ENCODE data around the gene CTNNBIP1. TPM values are rescaled to one million over a fixed set of nuclear protein-coding genes. Genes with fewer than 3 reads are reported as not detected.
"Not testable (repeated sequence)": the region's sequence is repeated elsewhere in the genome, so short reads cannot be mapped to it uniquely, and the experiment has no call there.

CTNNBIP1 gene, protein sequence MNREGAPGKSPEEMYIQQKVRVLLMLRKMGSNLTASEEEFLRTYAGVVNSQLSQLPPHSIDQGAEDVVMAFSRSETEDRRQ
- polyA plus RNA-seq: 10.0 TPM

DNA sequence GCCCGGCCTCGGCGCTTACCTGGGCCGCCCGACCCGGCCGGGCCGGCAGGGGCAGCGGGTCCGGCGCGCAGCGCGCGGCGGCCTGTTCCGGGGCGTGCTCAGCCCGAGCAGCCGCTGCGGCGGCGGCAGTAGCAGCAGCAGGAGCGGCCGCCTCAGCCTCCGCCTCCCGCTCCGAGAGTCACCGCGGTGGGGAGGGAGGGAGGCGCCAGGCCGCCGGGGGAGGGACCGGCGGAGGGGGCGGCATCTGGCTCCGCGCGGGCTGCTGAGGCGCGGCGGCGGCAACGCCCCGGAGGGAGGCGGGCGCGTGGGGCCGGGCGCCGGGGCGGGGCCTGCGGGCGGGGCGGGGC is at the start of gene CTNNBIP1:
Gene CTNNBIP1 (minus strand): TSS at position 194 of the 347 bp plus-strand sequence. CDS start 38,205 bp downstream, outside the sequence.
- Mint-ChIP-seq H3K4me3 (peak within 1 kb of the TSS; percentile 95 to 99 (median 98)), H3K9me3 (no peaks in the 10 kb centered on the region), H3K27ac (peak within 1 kb of the TSS; percentile 75 to 98 (median 95)), H3K36me3 (peaks cover 2% of the 10 kb centered on the region), H3K27me3 (no peaks in the 10 kb centered on the region), H3K4me1 (peaks cover 14 to 18% (median 16%) of the 10 kb centered on the region in 3 donors)

DNA sequence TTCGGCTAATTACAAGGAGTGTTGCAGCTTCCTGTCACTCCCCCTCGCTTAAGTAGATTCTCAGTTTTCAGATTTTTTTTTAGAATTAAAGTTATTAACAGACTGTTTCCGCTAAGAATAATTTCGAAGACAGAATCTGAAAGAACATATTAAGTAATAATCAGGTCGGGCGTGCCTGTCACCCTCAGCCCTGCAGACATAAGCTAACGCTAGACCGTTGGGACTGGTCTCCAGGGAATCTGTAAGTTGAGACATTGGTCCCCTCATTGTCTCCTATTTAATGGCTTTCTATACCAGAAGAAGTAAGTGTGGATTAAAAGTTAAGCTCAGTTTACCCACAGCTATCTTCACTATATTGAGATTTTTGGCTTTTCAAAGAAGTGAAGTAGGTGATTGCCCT is 47.7 kb upstream of the CTNNBIP1 start:
- Mint-ChIP-seq H3K4me1 (peaks cover 7 to 11% (median 10%) of the 10 kb centered on the region in 3 donors), H3K27me3 (no peaks in the 10 kb centered on the region), H3K27ac (no peak overlapping the region), H3K9me3 (no peaks in the 10 kb centered on the region), H3K36me3 (no peaks in the 10 kb centered on the region), H3K4me3 (no peak overlapping the region)

DNA sequence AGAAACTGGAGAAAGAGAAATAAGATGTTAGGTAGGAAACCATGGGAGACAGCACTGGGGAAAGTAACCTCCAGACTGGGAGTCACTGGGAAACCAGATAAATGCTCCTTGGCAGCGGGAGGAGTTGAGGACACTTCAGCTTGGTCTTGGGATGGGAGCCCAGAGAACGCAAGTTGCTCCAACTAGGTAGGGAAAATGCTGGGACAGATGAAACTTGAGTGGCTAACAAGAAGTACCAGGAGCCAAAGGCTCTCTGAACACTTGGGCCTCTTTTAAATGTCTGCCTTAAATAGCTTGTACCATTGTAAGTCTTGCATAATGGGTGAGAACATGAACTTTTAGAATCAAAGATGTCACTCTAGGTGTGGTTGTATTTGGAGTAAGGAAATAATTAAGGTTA is 36.2 kb upstream of the CTNNBIP1 start:
- peak overlapping the region in 1 of 4 donors; percentile 77 for H3K4me3 Mint-ChIP-seq
- H3K36me3 Mint-ChIP-seq: no peaks in the 10 kb centered on the region
- no peak overlapping the region for H3K27ac Mint-ChIP-seq
- H3K27me3 Mint-ChIP-seq: no peaks in the 10 kb centered on the region
- H3K4me1 Mint-ChIP-seq: peaks cover 26 to 30% (median 28%) of the 10 kb centered on the region in 3 donors
- H3K9me3 Mint-ChIP-seq: no peaks in the 10 kb centered on the region

DNA sequence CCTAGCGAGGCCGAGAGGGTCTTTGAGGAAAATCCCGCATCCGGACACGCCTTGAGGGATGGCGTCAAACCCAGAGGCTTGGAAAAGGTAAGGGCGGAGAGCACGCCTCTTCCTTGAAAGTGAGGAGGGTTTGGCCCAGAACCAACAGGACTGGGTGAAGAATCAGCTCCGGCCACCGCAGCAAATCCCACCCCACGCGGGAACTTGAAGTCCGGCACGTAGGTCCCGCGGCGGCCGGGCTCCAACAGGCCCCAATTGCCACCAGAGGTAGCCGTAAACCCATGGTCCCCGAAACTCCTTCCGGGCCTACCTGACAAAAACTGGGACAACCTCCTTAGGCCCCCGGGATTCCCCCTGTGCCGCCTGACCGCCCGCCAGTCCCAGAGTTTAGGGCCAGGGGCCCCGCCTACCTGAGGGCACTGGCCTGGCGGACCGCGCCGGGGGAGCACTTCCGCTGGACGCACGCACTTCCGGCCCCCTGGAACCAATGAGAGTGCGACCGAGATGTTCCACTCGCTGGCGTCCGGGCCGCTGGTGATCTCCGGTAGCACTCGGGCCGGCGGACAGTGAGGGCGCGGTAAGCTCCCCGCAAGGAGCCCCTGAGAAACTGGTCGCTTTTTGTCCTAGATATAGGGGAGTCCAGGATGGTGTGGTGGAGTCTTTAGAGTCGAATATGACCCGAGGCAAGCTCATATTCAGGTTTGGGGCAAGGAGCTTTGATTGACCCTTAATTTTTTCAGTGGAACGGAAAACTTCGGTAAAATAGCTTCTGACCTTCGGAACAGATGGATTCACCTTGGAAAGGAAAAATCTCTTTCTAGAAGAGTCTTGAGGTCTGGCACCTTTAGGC is 33.1 kb upstream of the CTNNBIP1 start, which contains the start of the genes LZIC and NMNAT1:
Gene LZIC (minus strand): TSS at position 453 of the 850 bp plus-strand sequence. CDS start 6,772 bp downstream, outside the sequence.
Gene NMNAT1 (plus strand): TSS at position 537 of the 850 bp plus-strand sequence. CDS start 28,599 bp downstream, outside the sequence.
- no peaks in the 10 kb centered on the region for H3K9me3 Mint-ChIP-seq
- H3K36me3 Mint-ChIP-seq: no peaks in the 10 kb centered on the region
- peak within 1 kb of the TSS; percentile 85 to 99 (median 94) for H3K4me3 Mint-ChIP-seq
- peak within 1 kb of the TSS; percentile 84 to 99 (median 96) for H3K27ac Mint-ChIP-seq
- no peaks in the 10 kb centered on the region for H3K27me3 Mint-ChIP-seq
- peaks cover 12 to 20% (median 16%) of the 10 kb centered on the region in 3 donors for H3K4me1 Mint-ChIP-seq

DNA sequence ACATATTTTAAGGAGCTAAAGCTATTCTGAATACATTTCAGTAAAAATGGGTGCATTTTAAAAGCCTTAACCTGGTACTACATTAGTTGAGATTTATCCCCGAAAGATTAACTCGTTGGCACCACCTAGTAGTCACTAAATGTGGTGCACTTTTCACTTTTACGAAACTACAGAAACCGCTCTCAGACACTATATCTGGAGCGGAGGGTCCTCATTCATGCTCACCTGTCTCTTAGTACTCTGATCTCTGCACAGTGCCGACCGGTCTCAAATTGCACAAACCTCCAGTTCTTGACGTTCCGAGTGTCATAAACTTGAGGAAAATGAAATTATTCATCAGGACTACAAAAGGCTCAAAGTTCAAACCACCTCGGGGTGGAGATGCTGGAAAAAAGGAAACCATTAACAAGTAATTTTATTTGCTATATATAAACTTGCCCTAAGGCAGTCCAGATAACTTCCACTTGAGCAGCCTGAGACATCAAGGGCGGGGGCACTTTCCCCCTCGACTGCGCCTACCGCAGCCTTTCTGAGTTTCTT is 32.4 kb upstream of the CTNNBIP1 start:
- peaks cover 12 to 22% (median 16%) of the 10 kb centered on the region in 3 donors for H3K4me1 Mint-ChIP-seq
- peak overlapping the region; percentile 85 to 99 (median 94) for H3K4me3 Mint-ChIP-seq
- H3K27ac Mint-ChIP-seq: peak overlapping the region; percentile 84 to 99 (median 96)
- H3K27me3 Mint-ChIP-seq: no peaks in the 10 kb centered on the region
- H3K9me3 Mint-ChIP-seq: no peaks in the 10 kb centered on the region
- no peaks in the 10 kb centered on the region for H3K36me3 Mint-ChIP-seq

DNA sequence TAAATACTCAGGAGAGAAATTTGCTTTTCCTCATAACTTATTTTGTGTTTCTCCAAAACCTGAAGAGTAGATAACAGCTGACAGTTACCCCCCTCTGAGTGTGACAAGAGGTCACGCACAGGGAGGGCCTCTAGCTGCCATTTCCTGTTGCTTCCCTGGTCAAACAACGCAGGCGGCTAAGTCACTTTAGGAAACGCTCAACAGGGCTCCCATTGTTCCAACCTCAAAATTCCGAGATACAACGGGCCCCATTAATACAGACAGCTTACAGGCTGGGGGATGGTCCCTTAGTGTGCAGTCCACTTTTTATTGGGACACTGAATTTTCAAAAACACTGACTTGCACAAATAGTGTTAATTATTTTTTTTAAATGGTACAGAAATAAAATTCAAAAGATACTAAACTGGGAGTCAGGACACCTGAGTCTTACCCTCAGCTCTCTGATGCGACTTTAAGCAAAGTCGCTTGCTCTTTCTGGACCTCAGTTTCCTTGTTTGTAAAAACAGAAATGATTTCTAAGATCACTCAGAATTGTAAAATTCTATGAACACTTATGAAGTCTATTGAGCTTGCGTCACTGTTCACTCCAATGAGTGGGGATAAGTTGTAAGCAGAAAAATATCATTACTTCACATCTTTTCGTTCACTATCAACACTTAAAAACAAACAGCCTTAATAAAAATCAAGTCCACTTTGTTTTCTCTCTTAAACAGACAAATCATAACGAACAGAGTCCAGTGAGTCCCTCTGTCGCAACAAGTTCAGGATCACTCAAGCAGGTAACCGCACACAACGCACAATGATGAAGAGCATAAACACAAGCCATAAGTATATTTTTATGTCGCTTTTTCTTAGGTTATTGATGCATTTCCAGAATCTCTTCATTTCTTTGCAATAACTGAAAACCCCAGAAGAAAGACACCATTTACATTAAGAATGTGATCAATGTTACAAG is 19.6 kb upstream of the CTNNBIP1 start:
- H3K27me3 Mint-ChIP-seq: no peaks in the 10 kb centered on the region
- peaks cover 1 to 13% (median 5%) of the 10 kb centered on the region in 3 donors for H3K4me1 Mint-ChIP-seq
- peaks cover 6% of the 10 kb centered on the region for H3K36me3 Mint-ChIP-seq
- no peak overlapping the region for H3K4me3 Mint-ChIP-seq
- H3K9me3 Mint-ChIP-seq: no peaks in the 10 kb centered on the region
- H3K27ac Mint-ChIP-seq: no peak overlapping the region

DNA sequence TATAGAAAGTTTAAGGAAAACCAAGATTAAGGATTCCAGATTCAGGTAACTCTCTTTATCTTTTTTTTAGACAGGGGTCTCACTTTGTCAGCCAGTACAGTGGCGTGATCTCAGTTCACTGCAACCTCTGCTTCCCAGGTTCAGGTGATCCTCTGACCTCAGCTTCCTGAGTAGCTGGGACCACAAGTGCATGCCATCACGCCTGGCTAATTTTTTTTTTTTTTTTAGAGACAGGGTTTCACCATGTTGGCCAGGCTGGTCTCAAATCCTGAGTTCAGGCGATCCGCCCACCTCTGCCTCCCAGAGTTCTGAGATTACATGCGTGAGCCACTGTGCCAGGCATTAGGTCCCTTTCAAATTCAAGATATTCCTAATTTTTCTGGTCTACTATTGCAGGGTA is 17.2 kb upstream of the CTNNBIP1 start:
- H3K27me3 Mint-ChIP-seq: no peaks in the 10 kb centered on the region
- H3K27ac Mint-ChIP-seq: no peak overlapping the region
- H3K9me3 Mint-ChIP-seq: no peaks in the 10 kb centered on the region
- peaks cover 1 to 13% (median 5%) of the 10 kb centered on the region in 3 donors for H3K4me1 Mint-ChIP-seq
- no peak overlapping the region for H3K4me3 Mint-ChIP-seq
- peaks cover 8% of the 10 kb centered on the region for H3K36me3 Mint-ChIP-seq

DNA sequence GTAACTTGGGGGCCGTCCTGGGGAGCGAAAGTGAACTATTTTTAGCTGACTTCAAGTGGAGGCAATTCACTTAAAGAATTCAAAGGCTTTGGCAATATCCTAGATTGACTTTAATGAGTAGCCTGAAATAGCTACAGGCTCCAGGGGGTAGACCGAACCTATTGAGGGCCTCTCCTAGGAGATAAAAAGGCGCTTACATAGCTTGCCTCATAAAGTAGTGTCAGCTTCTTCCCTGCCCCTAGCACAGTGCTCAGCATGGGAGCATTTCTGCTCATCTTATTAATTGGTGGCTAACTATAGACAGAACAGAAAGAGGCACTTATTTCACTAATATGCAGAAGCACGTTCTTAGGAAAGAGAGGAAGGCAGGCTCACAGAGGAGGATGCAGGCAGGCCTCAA is 12.3 kb upstream of the CTNNBIP1 start:
- Mint-ChIP-seq H3K4me3 (no peak overlapping the region), H3K27me3 (no peaks in the 10 kb centered on the region), H3K4me1 (peaks cover 1 to 9% (median 5%) of the 10 kb centered on the region in 3 donors), H3K36me3 (peaks cover 3% of the 10 kb centered on the region), H3K9me3 (no peaks in the 10 kb centered on the region), H3K27ac (no peak overlapping the region)

DNA sequence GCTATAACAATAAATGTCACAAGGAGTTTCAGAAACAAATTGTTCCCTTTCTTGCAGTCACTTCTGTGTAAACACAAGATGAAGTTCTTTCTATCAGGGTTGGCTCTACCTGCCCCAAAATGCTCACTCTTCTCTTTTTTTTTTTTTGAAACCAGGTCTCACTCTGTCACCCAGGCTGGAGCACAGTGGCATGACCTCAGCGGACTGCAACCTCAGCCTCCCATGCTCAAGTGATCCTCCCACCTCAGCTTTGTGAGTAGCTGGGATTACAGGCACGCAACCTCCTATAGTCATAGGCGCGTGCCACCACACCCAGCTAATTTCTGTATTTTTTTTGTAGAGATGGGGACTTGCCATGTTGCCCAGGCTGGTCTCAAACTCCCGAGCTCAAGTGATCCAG is 10.5 kb upstream of the CTNNBIP1 start:
- H3K9me3 Mint-ChIP-seq: no peaks in the 10 kb centered on the region
- no peaks in the 10 kb centered on the region for H3K4me1 Mint-ChIP-seq
- H3K4me3 Mint-ChIP-seq: no peak overlapping the region

DNA sequence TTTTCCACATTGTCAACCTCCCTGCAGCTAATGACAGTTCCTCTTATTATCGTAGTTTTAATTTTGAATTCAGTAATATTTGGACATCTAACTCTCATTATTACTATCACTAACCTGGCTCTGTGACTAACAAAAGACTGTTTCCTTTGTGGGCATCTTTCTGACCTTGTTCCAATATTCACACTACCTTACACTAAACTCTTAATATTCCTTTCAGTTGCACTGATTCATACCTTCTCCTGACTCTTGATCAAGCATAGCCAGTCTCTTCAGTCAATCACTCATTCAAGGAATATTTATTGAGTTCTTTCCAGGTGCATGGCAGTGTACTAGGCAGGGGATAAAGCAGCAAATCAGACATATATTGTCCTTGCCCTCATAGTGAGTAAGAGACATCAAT is 7.8 kb upstream of the CTNNBIP1 start:
- Mint-ChIP-seq H3K4me1 (no peaks in the 10 kb centered on the region), H3K27ac (no peak overlapping the region), H3K4me3 (no peak overlapping the region), H3K27me3 (no peaks in the 10 kb centered on the region), H3K36me3 (peaks cover 2% of the 10 kb centered on the region), H3K9me3 (no peaks in the 10 kb centered on the region)

More for the DNA sequence above, 10.5 kb upstream of the CTNNBIP1 start:
- H3K36me3 Mint-ChIP-seq: peaks cover 3% of the 10 kb centered on the region
- H3K27ac Mint-ChIP-seq: no peak overlapping the region
- no peaks in the 10 kb centered on the region for H3K27me3 Mint-ChIP-seq

DNA sequence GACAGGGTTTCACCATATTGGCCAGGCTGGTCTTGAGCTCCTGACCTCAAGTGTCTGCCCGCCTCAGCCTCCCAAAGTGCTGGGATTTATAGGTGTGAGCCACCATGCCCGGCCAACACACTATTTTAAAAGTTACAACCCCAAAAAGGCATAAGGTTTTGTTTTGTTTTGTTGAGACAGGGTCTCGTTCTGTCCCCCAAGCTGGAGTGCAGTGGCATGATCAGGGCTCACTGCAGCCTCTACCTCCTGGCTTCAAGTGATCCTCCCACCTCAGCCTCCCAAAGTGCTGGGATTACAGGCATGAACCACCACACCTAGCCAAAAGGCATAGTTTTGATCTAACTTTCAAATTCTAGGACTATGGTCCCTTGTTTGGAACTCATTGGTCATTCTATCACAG is 7.4 kb upstream of the CTNNBIP1 start:
- not testable (repeated sequence) for H3K36me3 Mint-ChIP-seq, H3K27me3 Mint-ChIP-seq, H3K4me1 Mint-ChIP-seq, H3K27ac Mint-ChIP-seq, H3K9me3 Mint-ChIP-seq, H3K4me3 Mint-ChIP-seq

DNA sequence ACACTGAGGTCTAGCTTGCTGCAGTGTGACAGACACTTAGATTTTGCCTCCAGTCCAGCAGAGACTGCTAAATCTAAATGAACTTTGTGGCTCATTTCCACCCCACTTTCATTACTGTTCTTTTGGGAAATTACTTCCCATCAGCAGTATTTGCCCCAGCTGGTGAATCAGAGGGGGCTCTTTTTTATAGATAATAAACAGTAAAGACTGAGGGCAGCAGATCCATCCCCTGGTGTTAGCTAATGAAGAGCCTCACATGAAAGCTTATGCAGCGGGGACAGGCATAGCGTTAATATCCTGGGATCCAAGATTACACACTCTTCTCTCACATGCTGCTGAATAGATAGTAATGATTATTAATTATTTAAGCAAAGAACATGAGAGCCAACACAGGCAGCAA is 6.4 kb upstream of the CTNNBIP1 start:
- H3K4me1 Mint-ChIP-seq: peaks cover 4 to 5% (median 5%) of the 10 kb centered on the region in 3 donors
- no peak overlapping the region for H3K4me3 Mint-ChIP-seq
- H3K27ac Mint-ChIP-seq: peak overlapping the region in 1 of 3 donors; percentile 46
- no peaks in the 10 kb centered on the region for H3K36me3 Mint-ChIP-seq
- H3K27me3 Mint-ChIP-seq: no peaks in the 10 kb centered on the region
- no peaks in the 10 kb centered on the region for H3K9me3 Mint-ChIP-seq

DNA sequence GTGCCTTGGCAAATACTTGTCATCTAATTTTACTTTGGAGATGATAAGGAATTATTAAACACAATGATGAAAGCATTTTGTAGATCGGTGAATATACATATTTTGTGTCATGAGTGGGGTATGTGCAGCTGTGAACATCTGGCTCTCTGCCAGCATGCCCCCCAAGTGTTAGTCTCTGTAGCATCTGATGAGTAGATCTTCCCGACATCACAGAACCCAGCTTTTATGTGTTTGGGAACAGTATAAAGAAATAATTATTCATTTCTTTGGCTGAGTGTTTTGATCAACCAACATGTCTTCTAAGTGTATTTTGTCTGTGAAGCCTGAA is 4.5 kb upstream of the CTNNBIP1 start:
- no peaks in the 10 kb centered on the region for H3K27me3 Mint-ChIP-seq
- H3K4me1 Mint-ChIP-seq: peaks cover 7 to 11% (median 7%) of the 10 kb centered on the region in 3 donors
- H3K36me3 Mint-ChIP-seq: no peaks in the 10 kb centered on the region
- no peaks in the 10 kb centered on the region for H3K9me3 Mint-ChIP-seq
- H3K4me3 Mint-ChIP-seq: peak overlapping the region in 1 of 4 donors; percentile 45
- H3K27ac Mint-ChIP-seq: no peak overlapping the region

DNA sequence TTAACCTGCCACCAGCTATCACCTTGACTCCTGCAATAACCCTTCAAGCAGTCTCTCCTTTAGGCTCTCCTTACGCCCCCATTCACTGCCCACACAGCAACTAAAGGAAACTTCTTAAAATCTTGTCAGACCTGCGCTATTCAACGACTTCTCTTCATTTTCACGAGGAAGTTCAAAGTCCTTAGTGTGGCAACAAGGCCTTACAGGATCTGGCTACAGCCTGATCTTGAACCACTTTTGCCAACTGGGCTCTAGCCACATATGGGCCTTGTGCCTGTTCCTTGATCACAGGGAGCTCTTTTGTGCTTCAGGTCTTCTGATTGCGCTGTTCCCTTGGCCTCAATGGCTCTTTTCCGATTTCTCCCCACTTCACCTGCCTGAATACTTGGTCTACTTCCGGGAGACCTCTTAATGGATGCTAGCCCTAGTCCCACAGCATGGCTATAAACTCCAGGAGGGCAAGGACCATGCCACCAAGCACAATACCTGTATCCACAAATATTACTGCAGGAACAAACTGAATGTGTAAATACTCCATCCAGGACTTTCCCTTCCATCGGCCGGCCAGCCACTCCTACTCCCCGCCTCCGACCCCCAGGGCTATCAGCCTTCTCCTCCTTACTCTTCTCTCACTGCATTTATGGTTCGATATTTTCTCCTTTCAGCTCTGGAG is 2.3 kb upstream of the CTNNBIP1 start:
- H3K9me3 Mint-ChIP-seq: no peaks in the 10 kb centered on the region
- no peaks in the 10 kb centered on the region for H3K27me3 Mint-ChIP-seq
- peak overlapping the region in 1 of 3 donors; percentile 11 for H3K27ac Mint-ChIP-seq
- peak overlapping the region; percentile 36 to 68 (median 63) for H3K4me3 Mint-ChIP-seq
- H3K4me1 Mint-ChIP-seq: peaks cover 13 to 18% (median 14%) of the 10 kb centered on the region in 3 donors
- no peaks in the 10 kb centered on the region for H3K36me3 Mint-ChIP-seq

Measured in IgD-negative memory B cell (primary cell).